SH-SY5Y (cell line): ENCODE results near the gene ZBTB21.

Experiments
- GATA2 ChIP-seq: IDR thresholded peaks from 2 replicates; pipeline ENCODE4 v1.6.1; 2011; ENCODE audit warnings: mild to moderate bottlenecking, low read depth, low read length
- GATA3 ChIP-seq: IDR thresholded peaks from 2 replicates; pipeline ENCODE4 v1.6.1; 2011; ENCODE audit warnings: low read depth, mild to moderate bottlenecking, low read length, moderate library complexity

DNA sequence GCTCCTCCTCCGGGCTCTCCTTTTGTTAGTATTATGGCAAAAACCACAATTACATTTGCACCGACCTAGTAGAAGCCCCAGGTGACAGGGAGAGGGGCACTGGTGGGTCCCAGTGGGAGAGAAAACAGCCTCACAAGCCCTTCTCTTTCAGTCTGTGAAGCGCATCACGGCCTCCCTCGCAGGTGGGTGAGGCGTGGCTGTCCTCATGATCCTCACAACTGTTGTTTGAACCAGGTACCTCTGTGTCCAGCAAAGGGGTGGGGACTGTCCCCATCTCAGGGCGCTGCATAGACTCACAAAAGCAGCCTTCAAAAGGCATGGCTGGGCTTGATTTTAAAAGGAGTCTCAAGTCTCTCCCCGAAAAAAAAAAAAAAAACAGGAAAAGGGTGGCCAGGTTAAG, 48.4 kb downstream of the ZBTB21 start:
- TF ChIP-seq GATA3 (no peak), GATA2 (no peak)
